Measurements from ENCODE around the gene BTBD9. TPM values are rescaled to one million over a fixed set of nuclear protein-coding genes. Genes with fewer than 3 reads are reported as not detected.
A peak's percentile ranks its signal among the peaks of the same experiment; 100 is the strongest.

The BTBD9 gene
- total and polyA plus RNA-seq, 9 of the 15 experiments (the other 6 are each of a cell fraction or from before 2014, with no cell fraction given) = 0.08 to 1.6 (median 0.58) TPM

DNA sequence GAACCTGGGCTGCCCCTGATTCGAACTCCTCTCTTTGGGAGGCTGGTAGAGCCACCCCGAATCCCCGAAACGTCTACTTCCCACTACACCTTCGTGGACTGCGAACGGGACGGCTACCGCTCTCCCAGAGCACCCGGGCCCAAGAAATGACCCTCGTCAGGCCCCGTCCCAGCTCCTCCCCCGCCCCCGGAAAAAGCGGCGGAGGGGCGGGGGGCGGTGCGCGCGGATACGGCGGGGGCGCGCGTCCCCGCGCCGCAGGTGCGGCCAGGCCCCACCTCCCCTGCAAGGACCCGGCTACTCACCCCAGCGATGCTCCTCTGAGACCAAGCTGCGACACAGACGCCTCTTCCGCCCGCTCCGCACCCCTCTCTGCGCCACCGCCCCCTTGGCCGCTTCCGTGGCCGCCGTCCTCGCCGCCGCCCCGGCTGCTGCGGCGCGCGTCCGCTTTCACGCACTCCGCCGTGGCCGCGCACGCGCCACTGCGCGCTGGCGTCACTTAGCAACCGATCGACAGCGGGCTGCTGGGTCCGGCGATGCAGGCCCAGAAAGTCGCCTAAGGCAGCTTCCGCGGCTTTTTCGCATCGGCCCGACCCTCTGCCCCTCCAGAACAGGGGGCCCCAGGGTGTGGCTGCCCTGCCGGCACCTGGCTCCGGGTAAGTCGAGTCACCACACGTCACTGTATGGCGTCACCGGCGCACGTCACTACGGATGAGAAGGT, at the start of gene BTBD9 (continued):
- TF ChIP-seq, protein P1, sequence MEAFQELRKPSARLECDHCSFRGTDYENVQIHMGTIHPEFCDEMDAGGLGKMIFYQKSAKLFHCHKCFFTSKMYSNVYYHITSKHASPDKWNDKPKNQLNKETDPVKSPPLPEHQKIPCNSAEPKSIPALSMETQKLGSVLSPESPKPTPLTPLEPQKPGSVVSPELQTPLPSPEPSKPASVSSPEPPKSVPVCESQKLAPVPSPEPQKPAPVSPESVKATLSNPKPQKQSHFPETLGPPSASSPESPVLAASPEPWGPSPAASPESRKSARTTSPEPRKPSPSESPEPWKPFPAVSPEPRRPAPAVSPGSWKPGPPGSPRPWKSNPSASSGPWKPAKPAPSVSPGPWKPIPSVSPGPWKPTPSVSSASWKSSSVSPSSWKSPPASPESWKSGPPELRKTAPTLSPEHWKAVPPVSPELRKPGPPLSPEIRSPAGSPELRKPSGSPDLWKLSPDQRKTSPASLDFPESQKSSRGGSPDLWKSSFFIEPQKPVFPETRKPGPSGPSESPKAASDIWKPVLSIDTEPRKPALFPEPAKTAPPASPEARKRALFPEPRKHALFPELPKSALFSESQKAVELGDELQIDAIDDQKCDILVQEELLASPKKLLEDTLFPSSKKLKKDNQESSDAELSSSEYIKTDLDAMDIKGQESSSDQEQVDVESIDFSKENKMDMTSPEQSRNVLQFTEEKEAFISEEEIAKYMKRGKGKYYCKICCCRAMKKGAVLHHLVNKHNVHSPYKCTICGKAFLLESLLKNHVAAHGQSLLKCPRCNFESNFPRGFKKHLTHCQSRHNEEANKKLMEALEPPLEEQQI (IDR thresholded peaks at IDR 0.05) = no peak
- TF ChIP-seq, protein P2, sequence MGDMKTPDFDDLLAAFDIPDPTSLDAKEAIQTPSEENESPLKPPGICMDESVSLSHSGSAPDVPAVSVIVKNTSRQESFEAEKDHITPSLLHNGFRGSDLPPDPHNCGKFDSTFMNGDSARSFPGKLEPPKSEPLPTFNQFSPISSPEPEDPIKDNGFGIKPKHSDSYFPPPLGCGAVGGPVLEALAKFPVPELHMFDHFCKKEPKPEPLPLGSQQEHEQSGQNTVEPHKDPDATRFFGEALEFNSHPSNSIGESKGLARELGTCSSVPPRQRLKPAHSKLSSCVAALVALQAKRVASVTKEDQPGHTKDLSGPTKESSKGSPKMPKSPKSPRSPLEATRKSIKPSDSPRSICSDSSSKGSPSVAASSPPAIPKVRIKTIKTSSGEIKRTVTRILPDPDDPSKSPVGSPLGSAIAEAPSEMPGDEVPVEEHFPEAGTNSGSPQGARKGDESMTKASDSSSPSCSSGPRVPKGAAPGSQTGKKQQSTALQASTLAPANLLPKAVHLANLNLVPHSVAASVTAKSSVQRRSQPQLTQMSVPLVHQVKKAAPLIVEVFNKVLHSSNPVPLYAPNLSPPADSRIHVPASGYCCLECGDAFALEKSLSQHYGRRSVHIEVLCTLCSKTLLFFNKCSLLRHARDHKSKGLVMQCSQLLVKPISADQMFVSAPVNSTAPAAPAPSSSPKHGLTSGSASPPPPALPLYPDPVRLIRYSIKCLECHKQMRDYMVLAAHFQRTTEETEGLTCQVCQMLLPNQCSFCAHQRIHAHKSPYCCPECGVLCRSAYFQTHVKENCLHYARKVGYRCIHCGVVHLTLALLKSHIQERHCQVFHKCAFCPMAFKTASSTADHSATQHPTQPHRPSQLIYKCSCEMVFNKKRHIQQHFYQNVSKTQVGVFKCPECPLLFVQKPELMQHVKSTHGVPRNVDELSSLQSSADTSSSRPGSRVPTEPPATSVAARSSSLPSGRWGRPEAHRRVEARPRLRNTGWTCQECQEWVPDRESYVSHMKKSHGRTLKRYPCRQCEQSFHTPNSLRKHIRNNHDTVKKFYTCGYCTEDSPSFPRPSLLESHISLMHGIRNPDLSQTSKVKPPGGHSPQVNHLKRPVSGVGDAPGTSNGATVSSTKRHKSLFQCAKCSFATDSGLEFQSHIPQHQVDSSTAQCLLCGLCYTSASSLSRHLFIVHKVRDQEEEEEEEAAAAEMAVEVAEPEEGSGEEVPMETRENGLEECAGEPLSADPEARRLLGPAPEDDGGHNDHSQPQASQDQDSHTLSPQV (IDR thresholded peaks at IDR 0.05) = no peak
- TF ChIP-seq ZNF77 (CRISPR knock-in tag; IDR thresholded peaks at IDR 0.05) (no peak), ELK3 (CRISPR knock-in tag; IDR thresholded peaks at IDR 0.05) (no peak), EHMT2 (IDR thresholded peaks at IDR 0.05) (no peak), TFAM (CRISPR knock-in tag; conservative IDR thresholded peaks at IDR 0.05) (no peak), ZNF644 (tag; IDR thresholded peaks at IDR 0.05; ENCODE audit: low read depth) (peak; percentile 76; the same call in 1 of the 2 replicates), TBL1XR1 (IDR thresholded peaks at IDR 0.05; ENCODE audit: low read length in 2 of 2) (0 out of 4 replicates have a peak, but pooled peaks of 1 of the 2 experiments have one; percentile 59), FOXP1 (CRISPR knock-in tag; IDR thresholded peaks at IDR 0.05) (no peak; the same call in 1 of the 2 replicates), ZBTB8A (IDR thresholded peaks at IDR 0.05; ENCODE audit: partially characterized antibody) (no peak), ZNF274 (IDR thresholded peaks at IDR 0.05; ENCODE audit: borderline replicate concordance, low read depth, low read length) (no peak), SRSF1 (IDR thresholded peaks at IDR 0.05; ENCODE audit: low read depth, low read length) (no peak)
- TF ChIP-seq, protein P3, sequence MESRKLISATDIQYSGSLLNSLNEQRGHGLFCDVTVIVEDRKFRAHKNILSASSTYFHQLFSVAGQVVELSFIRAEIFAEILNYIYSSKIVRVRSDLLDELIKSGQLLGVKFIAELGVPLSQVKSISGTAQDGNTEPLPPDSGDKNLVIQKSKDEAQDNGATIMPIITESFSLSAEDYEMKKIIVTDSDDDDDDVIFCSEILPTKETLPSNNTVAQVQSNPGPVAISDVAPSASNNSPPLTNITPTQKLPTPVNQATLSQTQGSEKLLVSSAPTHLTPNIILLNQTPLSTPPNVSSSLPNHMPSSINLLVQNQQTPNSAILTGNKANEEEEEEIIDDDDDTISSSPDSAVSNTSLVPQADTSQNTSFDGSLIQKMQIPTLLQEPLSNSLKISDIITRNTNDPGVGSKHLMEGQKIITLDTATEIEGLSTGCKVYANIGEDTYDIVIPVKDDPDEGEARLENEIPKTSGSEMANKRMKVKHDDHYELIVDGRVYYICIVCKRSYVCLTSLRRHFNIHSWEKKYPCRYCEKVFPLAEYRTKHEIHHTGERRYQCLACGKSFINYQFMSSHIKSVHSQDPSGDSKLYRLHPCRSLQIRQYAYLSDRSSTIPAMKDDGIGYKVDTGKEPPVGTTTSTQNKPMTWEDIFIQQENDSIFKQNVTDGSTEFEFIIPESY (CRISPR knock-in tag; IDR thresholded peaks at IDR 0.05) = no peak
- TF ChIP-seq, protein P4, sequence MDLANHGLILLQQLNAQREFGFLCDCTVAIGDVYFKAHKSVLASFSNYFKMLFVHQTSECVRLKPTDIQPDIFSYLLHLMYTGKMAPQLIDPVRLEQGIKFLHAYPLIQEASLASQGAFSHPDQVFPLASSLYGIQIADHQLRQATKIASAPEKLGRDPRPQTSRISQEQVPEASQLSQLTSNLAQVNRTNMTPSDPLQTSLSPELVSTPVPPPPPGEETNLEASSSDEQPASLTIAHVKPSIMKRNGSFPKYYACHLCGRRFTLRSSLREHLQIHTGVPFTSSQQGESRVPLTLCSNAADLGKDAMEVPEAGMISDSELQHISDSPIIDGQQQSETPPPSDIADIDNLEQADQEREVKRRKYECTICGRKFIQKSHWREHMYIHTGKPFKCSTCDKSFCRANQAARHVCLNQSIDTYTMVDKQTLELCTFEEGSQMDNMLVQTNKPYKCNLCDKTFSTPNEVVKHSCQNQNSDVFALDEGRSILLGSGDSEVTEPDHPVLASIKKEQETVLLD (IDR thresholded peaks at IDR 0.05) = peak; percentile 47
- TF ChIP-seq, protein P5, sequence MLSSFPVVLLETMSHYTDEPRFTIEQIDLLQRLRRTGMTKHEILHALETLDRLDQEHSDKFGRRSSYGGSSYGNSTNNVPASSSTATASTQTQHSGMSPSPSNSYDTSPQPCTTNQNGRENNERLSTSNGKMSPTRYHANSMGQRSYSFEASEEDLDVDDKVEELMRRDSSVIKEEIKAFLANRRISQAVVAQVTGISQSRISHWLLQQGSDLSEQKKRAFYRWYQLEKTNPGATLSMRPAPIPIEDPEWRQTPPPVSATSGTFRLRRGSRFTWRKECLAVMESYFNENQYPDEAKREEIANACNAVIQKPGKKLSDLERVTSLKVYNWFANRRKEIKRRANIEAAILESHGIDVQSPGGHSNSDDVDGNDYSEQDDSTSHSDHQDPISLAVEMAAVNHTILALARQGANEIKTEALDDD (IDR thresholded peaks at IDR 0.05) = no peak
